OCI-LY7 (cell line): ENCODE data around the gene CUX1. TPM values are rescaled to one million over a fixed set of nuclear protein-coding genes. Genes with fewer than 3 reads are reported as not detected.

Experiments
- BruUV-seq: library from RNA; stranded (reverse); fragments of 400-500 nt; replicated peaks from 2 replicates; lab custom pipeline; 2021; lab: Mats Ljungman, UMichigan
- CTCF ChIA-PET: fragments of 300-600 bp; sonication (Branson Sonifier 250); formaldehyde crosslinking; loops from one replicate; lab custom pipeline; 2022; ENCODE audit warnings: antibody characterized with exemption; ENCODE audit not compliant: unreplicated experiment; lab: Charles Lee
- POLR2A ChIA-PET: fragments of 300-600 bp; sonication (Branson Sonifier 250); formaldehyde crosslinking; loops from one replicate; lab custom pipeline; 2022; ENCODE audit warnings: antibody characterized with exemption; lab: Charles Lee
- DNase-seq: peaks from one replicate; pipeline ENCODE4 v3.0.0-alpha.2; 2015; ENCODE audit warnings: low spot score
- H2AFZ ChIP-seq: fragments of 200-600 bp; sonication (generic), shearing (Covaris generic); 2 replicates; pipeline ENCODE4 v1.6.1; 2014; ENCODE audit warnings: mild to moderate bottlenecking, antibody characterized with exemption, low read length, moderate library complexity
- H3K27ac ChIP-seq: fragments of 200-600 bp; sonication (generic); 2 replicates; pipeline ENCODE4 v1.5.1; 2014; ENCODE audit warnings: mixed run types, low read depth, mild to moderate bottlenecking, moderate library complexity, low read length, inconsistent platforms; ENCODE audit not compliant: poor library complexity, severe bottlenecking
- H3K36me3 ChIP-seq: fragments of 200-600 bp; sonication (generic); 2 replicates; pipeline ENCODE4 v1.6.1; 2014; ENCODE audit warnings: mild to moderate bottlenecking, antibody characterized with exemption, low read length, moderate library complexity, mixed read lengths; ENCODE audit not compliant: insufficient read depth
- H3K4me1 ChIP-seq: fragments of 200-600 bp; sonication (generic); 2 replicates; pipeline ENCODE4 v1.5.1; 2014; ENCODE audit warnings: mild to moderate bottlenecking, low read length; ENCODE audit not compliant: insufficient read depth, poor library complexity, severe bottlenecking
- H3K4me2 ChIP-seq: fragments of 200-600 bp; sonication (generic); 2 replicates; pipeline ENCODE4 v1.6.1; 2014; ENCODE audit warnings: mild to moderate bottlenecking, low read length
- H3K4me3 ChIP-seq: fragments of 200-600 bp; sonication (generic); 2 replicates; pipeline ENCODE4 v1.5.1; 2014; ENCODE audit warnings: mild to moderate bottlenecking, low read depth, low read length; ENCODE audit not compliant: poor library complexity, severe bottlenecking
- H3K79me2 ChIP-seq: fragments of 200-600 bp; sonication (generic); 2 replicates; pipeline ENCODE4 v1.6.1; 2016; ENCODE audit warnings: low read depth, mild to moderate bottlenecking, low read length, moderate library complexity, mixed read lengths; ENCODE audit not compliant: insufficient read depth
- H3K9me2 ChIP-seq: fragments of 200-600 bp; sonication (generic); 2 replicates; pipeline ENCODE4 v1.6.1; 2016; ENCODE audit warnings: mild to moderate bottlenecking, low read length, mixed read lengths; ENCODE audit not compliant: insufficient read depth
- H3K9me3 ChIP-seq: fragments of 200-600 bp; sonication (generic); 2 replicates; pipeline ENCODE4 v1.6.1; 2014; ENCODE audit warnings: mild to moderate bottlenecking, mixed run types, low read length, mixed read lengths
- H4K20me1 ChIP-seq: fragments of 200-600 bp; sonication (generic); 2 replicates; pipeline ENCODE4 v1.6.1; 2014; ENCODE audit warnings: mild to moderate bottlenecking, antibody characterized with exemption, low read length, moderate library complexity, mixed read lengths; ENCODE audit not compliant: insufficient read depth
- EZH2phosphoT487 ChIP-seq: fragments of 200-600 bp; sonication (generic); IDR thresholded peaks from 2 replicates; pipeline ENCODE4 v1.6.1; 2018; ENCODE audit warnings: low read depth, borderline replicate concordance, mild to moderate bottlenecking, mixed run types, antibody characterized with exemption, low read length, moderate library complexity, mixed read lengths
- intact Hi-C: fragments of 100-400 bp; cut with micrococcal nuclease; formaldehyde crosslinking; loops from one replicate; pipeline ENCODE4 v1.10.0; 2022; ENCODE audit not compliant: unreplicated experiment
- total RNA-seq, 2 experiments: library from RNA; depleted of rRNA in 1 of 2; stranded (reverse); fragments of >200 nt in 1 of 2; shearing (Covaris generic) in 1 of 2; gene quantifications; 2 replicates each; pipeline ENCODE4 v1.2.3, GENCODE V29; 2014 to 2022
- TF ChIP-seq, protein P1 (sequence below): fragments of 200-600 bp; sonication (generic); conservative IDR thresholded peaks from 2 replicates; pipeline ENCODE4 v1.5.1; 2014; ENCODE audit warnings: mild to moderate bottlenecking, antibody characterized with exemption, low read length, moderate library complexity, mixed read lengths

The CUX1 gene
- total RNA-seq, 2 experiments from 2014 or later: 143 to 199 TPM

DNA sequence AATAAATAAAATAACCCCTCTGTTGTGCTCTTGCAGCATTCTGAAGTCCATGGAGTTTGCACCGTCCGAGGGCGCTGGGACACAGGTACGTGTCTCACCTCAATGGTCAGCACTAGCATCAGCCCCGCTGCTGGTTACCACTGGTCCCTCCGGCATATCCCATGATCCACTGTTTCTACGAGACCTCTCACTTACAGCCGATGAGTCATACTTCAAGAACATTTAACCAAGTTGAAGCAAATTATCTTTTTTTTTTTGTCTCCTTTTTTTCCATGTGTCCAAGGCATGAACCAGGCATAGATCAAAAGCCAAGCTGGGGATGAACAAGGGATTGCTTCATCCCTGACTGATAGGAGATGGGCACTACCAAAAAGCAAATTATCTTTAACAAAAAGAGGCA, 376.4 kb downstream of the CUX1 start:
- intact Hi-C loops: no loop called here
- Histone ChIP-seq H3K4me2 (no peak overlapping the region), H2AFZ (no peak overlapping the region), H3K9me2 (no peaks in the 10 kb centered on the region), H3K4me1 (no peaks in the 10 kb centered on the region), H4K20me1 (no peaks in the 10 kb centered on the region), H3K79me2 (no peaks in the 10 kb centered on the region), H3K27ac (no peak overlapping the region), H3K4me3 (no peak overlapping the region), H3K36me3 (peaks cover 99% of the 10 kb centered on the region), H3K9me3 (no peaks in the 10 kb centered on the region)
- POLR2A ChIA-PET: interaction anchor here (0.7 kb wide), 1 partner anchor 91 kb away, joined by 3 read pairs; no protein-coding TSS in a partner anchor
- TF ChIP-seq EZH2phosphoT487: no peak
- TF ChIP-seq, protein P1, sequence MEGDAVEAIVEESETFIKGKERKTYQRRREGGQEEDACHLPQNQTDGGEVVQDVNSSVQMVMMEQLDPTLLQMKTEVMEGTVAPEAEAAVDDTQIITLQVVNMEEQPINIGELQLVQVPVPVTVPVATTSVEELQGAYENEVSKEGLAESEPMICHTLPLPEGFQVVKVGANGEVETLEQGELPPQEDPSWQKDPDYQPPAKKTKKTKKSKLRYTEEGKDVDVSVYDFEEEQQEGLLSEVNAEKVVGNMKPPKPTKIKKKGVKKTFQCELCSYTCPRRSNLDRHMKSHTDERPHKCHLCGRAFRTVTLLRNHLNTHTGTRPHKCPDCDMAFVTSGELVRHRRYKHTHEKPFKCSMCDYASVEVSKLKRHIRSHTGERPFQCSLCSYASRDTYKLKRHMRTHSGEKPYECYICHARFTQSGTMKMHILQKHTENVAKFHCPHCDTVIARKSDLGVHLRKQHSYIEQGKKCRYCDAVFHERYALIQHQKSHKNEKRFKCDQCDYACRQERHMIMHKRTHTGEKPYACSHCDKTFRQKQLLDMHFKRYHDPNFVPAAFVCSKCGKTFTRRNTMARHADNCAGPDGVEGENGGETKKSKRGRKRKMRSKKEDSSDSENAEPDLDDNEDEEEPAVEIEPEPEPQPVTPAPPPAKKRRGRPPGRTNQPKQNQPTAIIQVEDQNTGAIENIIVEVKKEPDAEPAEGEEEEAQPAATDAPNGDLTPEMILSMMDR: no peak
- no peak for DNase-seq
- CTCF ChIA-PET: no interaction called here
- no TSS peak for BruUV-seq

DNA sequence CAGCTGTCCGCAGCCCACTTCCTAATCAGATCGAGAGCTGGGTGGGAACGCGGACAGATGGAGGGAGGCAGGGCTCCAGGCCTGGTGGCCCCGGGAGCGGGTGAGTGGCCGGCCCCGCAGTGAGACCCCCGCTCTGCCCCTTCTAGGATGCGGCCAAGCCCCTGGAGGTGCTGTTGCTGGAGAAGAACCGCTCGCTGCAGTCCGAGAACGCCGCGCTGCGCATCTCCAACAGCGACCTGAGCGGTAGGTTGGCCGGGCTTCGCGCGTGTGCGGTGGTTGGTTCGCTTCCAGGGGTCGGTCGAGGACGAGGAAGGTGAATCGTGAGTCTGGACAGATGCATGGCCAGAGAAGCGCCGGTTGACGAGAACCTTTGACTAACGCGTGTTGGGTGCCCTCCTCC, 377.9 kb downstream of the CUX1 start:
- no peak overlapping the region for H2AFZ ChIP-seq
- TF ChIP-seq, protein P1: no peak
- no peak for TF ChIP-seq EZH2phosphoT487
- H3K4me3 ChIP-seq: no peak overlapping the region
- H3K4me1 ChIP-seq: no peaks in the 10 kb centered on the region
- DNase-seq: no peak
- peaks cover 99% of the 10 kb centered on the region for H3K36me3 ChIP-seq
- intact Hi-C loops: no loop called here
- H3K9me2 ChIP-seq: no peaks in the 10 kb centered on the region
- ChIA-PET CTCF (no interaction called here), POLR2A (no interaction called here)
- no peak overlapping the region for H3K4me2 ChIP-seq
- no peaks in the 10 kb centered on the region for H3K9me3 ChIP-seq
- H3K27ac ChIP-seq: no peak overlapping the region
- H3K79me2 ChIP-seq: no peaks in the 10 kb centered on the region
- no TSS peak for BruUV-seq
- H4K20me1 ChIP-seq: no peaks in the 10 kb centered on the region

DNA sequence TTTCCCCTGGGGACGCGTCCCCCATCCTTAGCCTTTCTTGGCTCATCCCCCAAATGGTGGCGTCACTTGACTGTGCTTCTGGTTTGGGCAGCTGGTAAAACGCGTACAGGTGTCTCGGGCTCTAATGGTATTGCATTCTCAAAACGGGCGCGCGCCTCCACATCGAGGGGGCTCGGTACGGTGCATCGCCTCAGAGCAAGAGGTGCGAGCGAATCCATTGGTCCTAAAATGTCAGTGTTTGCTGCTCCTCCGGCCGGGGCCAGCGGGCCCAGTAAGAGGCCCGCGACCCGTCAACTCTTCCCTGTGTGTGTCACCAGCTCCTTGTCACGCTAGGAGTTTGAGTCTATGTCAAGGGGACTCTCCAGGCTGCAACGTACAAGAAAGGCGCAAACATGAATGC, 378.6 kb downstream of the CUX1 start:
- intact Hi-C loops: no loop called here
- no peaks in the 10 kb centered on the region for H4K20me1 ChIP-seq
- ChIA-PET POLR2A (no interaction called here), CTCF (no interaction called here)
- TF ChIP-seq, protein P1: no peak
- no peak for TF ChIP-seq EZH2phosphoT487
- no peaks in the 10 kb centered on the region for H3K79me2 ChIP-seq
- H3K9me3 ChIP-seq: no peaks in the 10 kb centered on the region
- no peak overlapping the region for H3K4me3 ChIP-seq
- no peak for DNase-seq
- no peak overlapping the region for H3K4me2 ChIP-seq
- H3K4me1 ChIP-seq: no peaks in the 10 kb centered on the region
- H2AFZ ChIP-seq: no peak overlapping the region
- no TSS peak for BruUV-seq
- peaks cover 99% of the 10 kb centered on the region for H3K36me3 ChIP-seq
- no peaks in the 10 kb centered on the region for H3K9me2 ChIP-seq
- H3K27ac ChIP-seq: no peak overlapping the region
